ENCODE data around the gene C1S.
"Not testable (repeated sequence)": the region's sequence is repeated elsewhere in the genome, so short reads cannot be mapped to it uniquely, and the experiment has no call there.

Gene C1S

DNA sequence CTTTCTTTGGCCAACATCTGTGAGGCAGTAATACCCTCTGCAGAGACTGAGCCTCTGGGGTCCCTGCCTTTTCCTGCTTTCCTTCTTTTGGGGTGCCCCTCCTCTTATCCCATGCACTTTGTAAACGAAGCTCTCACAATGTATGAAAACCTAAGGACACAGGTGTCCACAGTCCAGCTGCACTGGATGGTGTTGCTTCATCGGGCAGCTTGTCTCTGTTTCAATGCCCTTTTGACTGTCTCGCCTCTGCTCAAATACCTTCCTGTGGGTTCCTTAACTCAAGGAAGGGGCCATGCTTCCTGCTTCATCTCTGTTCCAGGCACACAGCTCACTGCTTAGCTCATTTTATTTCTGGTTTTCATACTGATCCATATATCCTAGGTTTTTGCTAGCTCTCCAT, 42.1 kb downstream of the C1S start:
- no peak for DNase-seq (ENCODE audit: low spot score)

DNA sequence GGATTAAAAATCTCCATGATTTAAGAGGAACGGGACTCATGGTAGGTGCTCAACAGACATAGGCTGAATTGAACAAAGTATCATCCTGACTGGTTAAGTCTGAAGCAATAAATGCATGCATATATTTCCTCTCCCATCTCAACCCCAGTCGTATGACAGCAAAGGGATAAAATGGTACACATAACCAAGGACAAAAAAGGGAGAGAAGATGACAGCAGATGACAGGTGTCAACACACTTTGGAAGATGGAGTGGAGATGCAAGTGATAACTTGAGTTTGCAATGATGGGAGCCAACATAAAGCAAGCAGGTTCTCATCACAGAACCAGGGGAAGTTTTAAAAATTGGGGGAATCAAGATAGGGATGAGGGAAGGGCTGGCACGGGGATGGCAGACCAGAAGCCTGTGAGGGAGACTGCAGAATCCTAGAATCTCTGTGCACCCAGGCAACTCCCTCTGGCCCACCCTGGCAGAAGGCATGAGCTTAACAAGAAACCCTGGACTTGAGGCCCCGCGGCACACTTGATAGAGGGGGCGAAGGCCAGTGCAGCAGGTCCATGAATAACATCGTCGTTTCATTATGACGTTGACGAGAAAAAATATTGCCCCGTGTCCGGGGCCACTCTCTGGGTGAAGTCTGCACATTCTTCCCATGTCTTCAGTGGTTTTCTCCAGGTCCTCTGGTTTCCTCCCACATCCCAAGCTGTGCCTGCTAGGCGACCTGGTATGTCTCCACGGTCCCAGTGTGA, 43.5 kb downstream of the C1S start:
- no peak for DNase-seq (ENCODE audit: low spot score)

DNA sequence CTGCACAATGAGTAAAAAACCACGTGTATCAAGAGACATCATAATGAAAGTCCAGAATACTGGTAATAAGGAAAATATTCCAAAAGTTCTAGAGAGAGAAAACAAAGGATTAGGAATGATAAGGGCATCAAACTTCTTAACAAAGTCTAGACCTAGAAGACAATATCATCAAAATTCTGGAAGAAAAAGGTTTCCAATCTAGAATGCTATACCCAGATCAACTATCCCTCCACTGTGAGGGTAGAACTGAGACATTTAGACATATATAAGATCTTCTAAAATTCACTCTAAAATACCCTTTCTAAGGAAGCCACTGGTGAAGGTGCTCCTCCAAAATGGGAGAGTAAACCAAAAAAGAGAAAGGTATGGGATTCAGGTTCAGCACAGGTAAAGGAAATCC, 45.6 kb downstream of the C1S start:
- no peak for DNase-seq (ENCODE audit: low spot score)

DNA sequence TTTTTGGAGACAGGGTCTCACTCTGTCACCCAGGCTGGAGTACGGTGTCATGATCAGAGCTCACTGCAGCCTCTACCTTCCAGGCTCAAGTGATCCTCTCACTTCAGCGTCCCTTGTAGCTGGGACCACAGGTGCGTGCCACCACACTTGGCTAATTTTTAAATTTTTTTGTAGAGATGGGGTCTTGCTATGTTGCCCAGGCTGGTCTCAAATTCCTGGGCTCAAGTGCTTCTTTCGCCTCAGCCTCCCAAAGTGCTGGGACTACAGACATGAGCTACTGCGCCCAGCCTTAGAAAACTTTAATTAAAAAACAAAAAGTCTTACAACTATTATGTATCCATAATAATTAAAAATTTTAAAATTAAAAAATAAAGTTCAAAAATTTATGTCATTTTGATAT, 46.7 kb downstream of the C1S start:
- not testable (repeated sequence) for DNase-seq (ENCODE audit: low spot score)

DNA sequence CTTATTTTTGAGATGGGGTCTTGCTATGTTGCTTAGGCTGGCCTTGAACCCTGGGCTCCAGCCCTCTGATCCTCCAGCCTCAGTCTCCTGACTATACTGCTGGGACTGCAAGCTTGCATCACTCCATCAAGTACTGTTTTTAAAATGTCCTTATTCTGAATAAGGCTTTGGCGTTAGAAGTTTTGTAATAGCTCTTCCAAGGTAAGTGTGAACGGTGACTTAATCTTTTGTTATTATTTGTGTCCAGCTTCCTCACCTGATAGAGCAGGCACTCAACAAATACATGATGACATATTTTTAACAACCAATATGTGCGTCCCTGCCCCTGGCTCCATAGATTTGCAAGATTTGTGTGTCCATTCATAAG, 47.1 kb downstream of the C1S start:
- DNase-seq (ENCODE audit: low spot score) = no peak

DNA sequence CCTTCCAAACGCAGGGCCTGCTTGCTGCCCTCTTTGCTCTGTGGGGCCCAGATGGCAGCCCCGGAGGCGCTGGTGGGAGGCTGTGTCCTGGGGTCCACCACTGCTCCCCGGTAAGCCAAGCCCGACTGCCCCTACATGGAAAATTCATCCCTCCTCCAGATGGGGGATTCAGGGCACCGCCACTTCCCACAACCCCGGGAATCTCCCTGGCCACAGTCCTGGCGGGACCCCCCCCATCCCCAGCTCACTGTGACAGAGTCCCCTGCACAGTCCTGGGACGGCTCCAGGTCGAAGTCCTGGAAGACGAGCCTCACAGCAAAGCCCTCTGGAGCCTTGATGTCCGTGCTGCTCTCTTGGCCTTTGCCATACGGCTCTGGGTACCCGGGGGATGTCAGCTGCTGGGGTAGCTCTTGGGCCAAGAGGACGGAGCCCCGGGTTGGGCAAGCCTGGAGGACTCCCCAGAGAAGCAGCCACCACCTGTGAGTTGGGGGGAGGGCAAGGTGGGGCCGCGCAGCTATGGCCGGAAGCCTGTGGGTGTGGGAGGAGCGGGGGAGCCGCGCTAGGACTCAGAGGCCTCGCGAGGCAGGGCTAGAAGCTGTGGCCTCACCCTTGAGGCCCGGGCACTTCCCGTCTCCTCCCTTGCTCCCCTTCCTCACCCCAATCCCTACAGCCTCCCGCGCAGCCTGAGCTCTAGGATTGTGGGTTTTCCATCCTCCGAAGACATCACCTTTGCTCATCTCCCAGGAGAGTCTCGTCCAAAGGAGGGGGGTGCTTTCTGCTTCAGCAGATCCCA, 47.7 kb downstream of the C1S start:
- peak; percentile 69 for DNase-seq (ENCODE audit: low spot score)

DNA sequence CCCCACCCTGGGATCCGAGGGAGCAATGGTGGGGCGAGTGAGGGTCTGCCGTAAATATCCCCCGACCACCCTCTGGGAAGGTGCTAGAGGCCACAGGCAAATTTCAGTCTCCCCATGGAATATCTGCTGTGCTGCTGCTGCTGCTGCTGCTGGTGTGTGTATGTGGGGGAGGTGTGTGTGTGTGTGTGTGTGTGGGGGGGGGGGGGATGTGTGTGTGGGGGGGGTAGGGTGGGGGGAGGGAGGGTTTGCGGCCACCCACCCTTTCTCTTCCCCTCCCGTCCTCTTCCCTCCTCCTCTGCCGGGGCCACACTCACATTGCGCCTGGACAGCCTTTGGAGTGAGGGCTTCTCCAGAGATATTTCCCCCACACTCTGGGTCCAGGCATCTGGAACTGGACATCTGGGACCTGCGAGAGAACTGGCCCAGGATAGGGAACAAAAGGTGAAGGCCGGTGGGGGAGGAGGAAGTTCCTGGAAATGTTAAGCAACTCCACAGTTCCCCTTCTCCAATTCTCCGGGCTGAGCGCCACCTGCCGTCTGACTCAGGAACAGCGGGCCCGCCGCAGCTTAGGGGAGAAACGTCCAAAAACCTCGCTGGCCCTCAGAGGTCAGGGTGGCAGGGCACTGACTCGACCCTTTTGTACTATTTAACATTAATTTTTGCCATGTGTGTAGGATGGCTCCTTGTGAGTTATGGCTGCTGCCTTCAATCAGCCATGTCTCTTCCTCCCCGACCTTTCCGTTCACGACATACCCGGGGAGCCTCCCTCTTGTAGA, 48.5 kb downstream of the C1S start, which contains the start of gene C1RL:
C1RL (minus strand) TSS at position 419 of the 776 bp plus-strand sequence; CDS start at position 385, 34 bp downstream.
- DNase-seq (ENCODE audit: low spot score) = no peak

DNA sequence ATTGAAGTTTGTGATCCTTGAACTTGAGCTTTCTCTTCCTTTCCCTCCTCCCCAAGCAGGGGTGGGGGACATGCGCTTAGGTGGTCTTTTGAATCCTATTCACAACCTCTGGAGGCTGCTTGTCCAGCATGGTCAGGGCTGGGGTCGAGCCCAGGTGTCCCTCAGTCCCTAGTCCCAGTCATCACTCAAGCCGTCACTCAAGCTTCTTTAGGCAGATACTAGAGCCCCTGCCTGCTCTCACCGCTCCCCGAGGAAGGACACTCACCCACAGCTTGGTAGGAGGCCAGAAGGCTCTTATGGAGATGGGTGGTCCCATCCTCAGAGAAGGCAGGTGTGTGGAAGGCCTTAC, 49.0 kb downstream of the C1S start:
- DNase-seq (ENCODE audit: low spot score) = no peak

DNA sequence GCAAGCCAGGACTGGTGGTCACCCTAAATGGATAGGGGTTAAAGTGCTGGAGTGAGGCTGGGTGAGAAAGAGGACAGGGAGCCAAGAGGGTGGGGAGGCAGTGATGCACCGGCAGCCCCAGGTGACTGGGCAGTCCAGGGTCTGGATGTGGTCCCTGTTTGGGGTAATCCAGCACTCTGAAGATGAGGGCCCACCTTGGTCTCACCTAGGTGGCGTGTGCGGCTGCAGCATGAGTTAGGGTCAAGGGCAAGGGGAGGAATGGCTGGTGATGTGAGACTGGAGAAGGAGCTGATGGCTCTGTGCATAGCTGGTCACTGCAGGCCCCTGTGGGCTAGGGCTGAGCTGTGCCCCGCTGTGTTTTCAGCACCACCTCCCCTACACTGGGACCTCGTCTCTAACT, 50.1 kb downstream of the C1S start:
- no peak for DNase-seq (ENCODE audit: low spot score)

DNA sequence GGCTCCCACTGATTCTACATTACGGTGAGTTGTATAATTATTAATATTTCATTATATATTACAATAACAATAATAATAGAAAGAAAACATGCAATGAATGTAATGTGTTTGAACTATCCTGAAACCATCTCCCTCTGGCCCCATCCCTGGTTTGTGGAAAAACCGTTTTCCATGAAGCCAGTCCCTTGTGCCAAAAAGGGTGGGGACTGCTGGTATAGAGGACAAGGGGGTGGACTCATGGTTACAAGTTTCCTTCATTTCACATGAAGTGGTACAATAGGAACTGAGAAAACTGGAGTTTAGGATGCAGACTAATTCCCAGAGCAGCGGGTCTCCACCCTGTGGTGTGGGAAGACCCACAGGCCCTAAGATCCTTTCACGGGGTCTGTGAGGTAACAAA, 51.5 kb downstream of the C1S start:
- no peak for DNase-seq (ENCODE audit: low spot score)

DNA sequence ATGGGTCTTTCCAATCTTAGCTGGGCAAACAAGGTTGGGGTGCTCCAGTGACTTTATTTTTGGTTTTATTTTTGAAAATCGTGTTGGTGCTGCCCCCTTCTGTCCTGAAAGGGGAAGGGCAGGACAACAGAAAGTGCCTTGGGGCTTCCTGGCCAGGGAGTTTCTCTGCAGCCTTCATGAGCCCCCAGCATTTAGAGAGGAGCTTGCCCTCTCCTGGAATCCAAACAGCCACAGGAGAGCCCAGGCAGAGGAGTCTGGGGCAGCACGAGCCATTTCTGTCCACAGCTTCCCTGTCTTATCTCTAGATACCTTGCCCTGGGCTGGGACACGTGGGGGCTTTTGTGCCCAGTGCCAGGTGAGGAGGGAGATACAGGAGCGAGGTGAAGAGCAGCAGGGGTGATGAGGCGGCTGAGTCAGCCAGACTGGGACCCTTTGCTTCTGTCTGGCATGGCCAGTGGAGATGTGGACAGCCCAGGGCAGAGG, 52.9 kb downstream of the C1S start:
- DNase-seq (ENCODE audit: low spot score) = no peak

DNA sequence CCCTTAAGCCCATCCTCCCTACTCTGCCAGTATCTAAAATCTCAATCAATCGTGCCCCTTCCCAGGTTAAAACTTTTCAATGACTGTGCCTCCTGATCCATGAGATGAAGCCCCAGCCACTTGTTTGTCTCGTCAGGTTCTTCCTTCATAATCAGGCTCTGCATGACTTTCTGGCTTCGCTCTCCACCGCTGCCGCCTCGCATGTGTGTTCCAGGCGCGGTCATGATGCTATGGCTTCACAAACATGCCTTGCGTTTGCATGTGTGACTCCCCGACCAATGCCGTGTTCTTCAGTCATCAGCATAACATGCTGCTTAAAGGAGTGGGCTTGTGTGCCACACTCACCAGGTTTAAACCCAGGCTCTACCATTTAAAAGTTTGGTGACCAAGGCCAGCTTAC, 53.5 kb downstream of the C1S start:
- DNase-seq (ENCODE audit: low spot score) = no peak

DNA sequence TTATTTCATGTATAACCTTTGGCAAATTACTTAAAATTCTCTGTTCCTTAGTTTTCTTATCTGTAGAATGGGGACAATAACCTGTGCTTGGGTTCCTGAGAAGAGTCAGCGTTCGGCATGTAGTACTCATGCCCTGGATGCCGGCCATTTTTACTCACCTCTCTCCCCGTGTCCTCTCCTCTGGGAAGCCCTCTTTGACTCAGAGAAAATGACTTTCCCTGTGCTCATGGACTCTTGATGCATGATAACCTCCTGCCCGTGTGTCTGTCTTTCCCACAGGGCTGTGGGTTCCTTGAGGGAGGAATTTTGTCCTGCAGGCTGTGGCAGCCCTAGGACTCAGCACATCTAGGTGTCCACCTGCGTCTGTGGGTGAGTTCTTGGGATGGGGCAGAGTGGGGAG, 54.3 kb downstream of the C1S start:
- no peak for DNase-seq (ENCODE audit: low spot score)

DNA sequence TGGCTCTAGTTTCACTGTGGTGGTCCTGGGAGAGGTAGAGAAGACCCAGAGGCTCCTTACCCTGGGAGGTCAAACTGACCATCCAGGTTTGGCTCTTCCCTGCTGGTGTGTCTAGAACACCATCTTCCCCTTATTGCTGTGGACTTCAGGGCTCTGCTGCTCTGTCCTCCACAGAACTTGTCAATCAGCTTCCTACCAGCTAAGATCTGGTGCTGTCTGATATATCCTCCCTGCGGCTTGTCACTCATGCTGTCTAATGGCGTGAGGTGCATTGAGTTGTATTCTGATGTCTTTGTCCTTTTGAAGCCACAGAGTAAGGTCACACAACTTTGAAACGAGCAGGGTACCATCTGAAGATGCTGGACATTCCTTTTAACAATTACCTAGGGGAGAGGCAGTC, 55.7 kb downstream of the C1S start:
- DNase-seq (ENCODE audit: low spot score) = no peak

DNA sequence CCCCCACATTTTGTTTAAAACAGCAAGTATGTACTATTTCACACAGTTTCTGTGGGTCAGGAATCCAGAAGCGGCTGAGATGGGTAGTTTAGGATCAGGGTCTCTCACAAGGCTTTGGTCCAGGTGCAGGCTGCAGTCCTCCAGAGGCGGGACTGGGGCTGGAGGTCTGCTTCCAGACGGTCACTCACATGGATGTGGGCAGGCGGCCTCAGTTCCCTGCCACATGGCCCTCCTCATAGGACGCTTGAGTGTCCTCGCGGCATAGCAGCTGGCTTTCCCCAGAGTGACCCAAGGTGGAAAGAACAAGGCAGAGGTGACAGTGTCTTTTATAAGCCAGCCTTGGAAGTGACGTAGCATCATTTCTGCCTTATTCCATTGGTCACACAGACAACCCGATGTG, 56.4 kb downstream of the C1S start:
- DNase-seq (ENCODE audit: low spot score) = no peak

DNA sequence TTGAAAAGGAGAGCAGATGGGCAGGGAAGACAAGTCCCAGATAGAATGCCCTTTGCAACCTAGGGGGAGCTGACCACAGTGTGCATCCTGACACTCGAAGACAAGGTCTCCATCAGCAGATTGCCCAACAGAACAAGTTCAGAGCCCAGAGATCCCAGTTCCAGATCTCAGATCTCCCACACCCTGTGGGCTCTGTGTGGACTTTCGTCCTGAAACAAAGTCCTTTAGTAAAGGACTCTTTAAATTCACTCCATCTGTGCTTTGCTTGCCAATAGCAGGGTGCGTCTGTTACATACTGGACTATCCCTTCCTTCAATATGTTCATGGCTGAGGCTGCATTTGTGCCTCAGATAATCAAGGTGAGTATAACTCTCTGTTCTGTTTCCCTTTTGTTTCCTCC, 57.2 kb downstream of the C1S start:
- DNase-seq (ENCODE audit: low spot score) = no peak

DNA sequence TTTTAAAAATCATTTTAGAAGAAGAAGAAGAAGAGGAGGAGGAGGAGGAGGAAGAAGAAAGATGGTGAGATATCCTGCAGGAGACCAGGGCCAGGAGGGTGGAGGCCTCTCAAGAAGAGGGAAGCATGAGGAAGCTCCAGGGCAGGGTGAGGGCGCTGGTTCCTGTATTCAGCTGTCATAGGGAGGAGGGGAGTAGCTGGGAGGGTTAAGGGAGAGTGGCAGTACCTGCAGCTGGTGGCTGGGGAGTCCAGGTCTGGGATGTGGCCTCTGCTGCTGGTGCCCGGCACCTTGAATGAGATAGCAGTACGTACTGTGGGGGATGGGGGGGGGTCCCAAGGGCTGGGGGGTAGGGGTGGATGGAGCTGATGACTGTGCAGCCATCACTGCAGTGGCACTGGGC, 58.4 kb downstream of the C1S start:
- no peak for DNase-seq (ENCODE audit: low spot score)

DNA sequence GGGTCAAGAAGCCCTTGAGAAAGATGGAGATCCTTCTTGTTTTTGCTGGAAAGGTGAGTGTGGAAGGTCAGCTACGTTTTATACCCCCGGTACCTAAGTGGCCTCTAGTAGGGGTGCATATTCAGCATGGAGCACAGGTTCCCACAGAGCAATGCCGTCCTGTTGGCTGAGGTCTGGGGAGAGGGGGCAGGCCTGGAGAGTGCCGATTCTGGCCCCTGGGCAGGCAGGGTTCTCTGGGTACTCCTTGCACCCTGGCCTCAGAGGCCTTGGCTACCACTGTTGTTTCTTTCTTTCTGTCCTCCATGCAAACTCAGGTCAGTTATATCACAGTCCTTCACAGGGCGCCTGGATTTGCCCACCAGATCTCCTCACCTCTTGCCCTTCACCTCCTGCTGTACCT, 59.6 kb downstream of the C1S start:
- DNase-seq (ENCODE audit: low spot score) = no peak
